NT2/D1 (cell line): ENCODE measurements around the gene MNX1.

Experiments
- SUZ12 ChIP-seq: IDR thresholded peaks from 2 replicates; pipeline ENCODE4 v1.6.1; 2011; ENCODE audit not compliant: insufficient read length, insufficient read depth; ENCODE audit errors: extremely low read depth
- YY1 ChIP-seq: IDR thresholded peaks from 2 replicates; pipeline ENCODE4 v1.6.1; 2011; ENCODE audit not compliant: insufficient read length, insufficient read depth
- ZNF274 ChIP-seq: IDR thresholded peaks from 2 replicates; pipeline ENCODE4 v1.6.1; 2011; ENCODE audit warnings: mild to moderate bottlenecking, low read depth, low read length

- TF ChIP-seq YY1 = no peak
- no peak for TF ChIP-seq ZNF274
- no peak for TF ChIP-seq SUZ12
These were observed 14.3 kb upstream of the MNX1 start for GRCh38 chr7:157024716-157025115.
